MM.1S (cell line): Measurements from ENCODE around the gene CACNA1E.

Experiments
- DNase-seq: peaks from one replicate; pipeline ENCODE4 v3.0.0-alpha.2; 2015
- H2AFZ ChIP-seq: fragments of 300-600 bp; sonication (generic); 2 replicates; pipeline ENCODE4 v1.6.0; 2016; ENCODE audit warnings: antibody characterized with exemption, low read length
- H3F3A ChIP-seq: fragments of 300-600 bp; sonication (generic); 2 replicates; pipeline ENCODE4 v1.6.1; 2016; ENCODE audit warnings: mild to moderate bottlenecking, antibody characterized with exemption, low read length, moderate library complexity, mixed read lengths; ENCODE audit not compliant: insufficient read depth
- H3K27ac ChIP-seq: fragments of 300-600 bp; sonication (generic); 2 replicates; pipeline ENCODE4 v1.5.1; 2016; ENCODE audit warnings: mild to moderate bottlenecking, low read length
- H3K27me3 ChIP-seq: fragments of 300-600 bp; sonication (generic); replicated peaks from 2 replicates; pipeline ENCODE4 v1.6.0; 2016; ENCODE audit warnings: low read length; ENCODE audit not compliant: insufficient read depth
- H3K36me3 ChIP-seq: fragments of 300-600 bp; sonication (generic); replicated peaks from 2 replicates; pipeline ENCODE4 v1.6.1; 2016; ENCODE audit warnings: mild to moderate bottlenecking, low read length, mixed read lengths; ENCODE audit not compliant: insufficient read depth
- H3K4me1 ChIP-seq: fragments of 300-600 bp; sonication (generic); 2 replicates; pipeline ENCODE4 v1.6.1; 2016; ENCODE audit warnings: low read length, mixed read lengths
- H3K4me2 ChIP-seq: fragments of 300-600 bp; sonication (generic); 2 replicates; pipeline ENCODE4 v1.6.0; 2016; ENCODE audit warnings: low read depth, low read length
- H3K4me3 ChIP-seq: fragments of 300-600 bp; sonication (generic); 2 replicates; pipeline ENCODE4 v1.5.1; 2016; ENCODE audit warnings: low read length, mixed read lengths
- H3K79me2 ChIP-seq: fragments of 300-600 bp; sonication (generic); 2 replicates; pipeline ENCODE4 v1.6.1; 2016; ENCODE audit warnings: mixed run types, low read length, mixed read lengths
- H3K9ac ChIP-seq: fragments of 300-600 bp; sonication (generic); 2 replicates; pipeline ENCODE4 v1.6.1; 2016; ENCODE audit warnings: low read length, mixed read lengths
- H3K9me2 ChIP-seq: fragments of 300-600 bp; sonication (generic); replicated peaks from 2 replicates; pipeline ENCODE4 v1.6.1; 2016; ENCODE audit warnings: mild to moderate bottlenecking, low read length, mixed read lengths; ENCODE audit not compliant: insufficient read depth
- H3K9me3 ChIP-seq: fragments of 300-600 bp; sonication (generic); replicated peaks from 2 replicates; pipeline ENCODE4 v1.6.1; 2016; ENCODE audit warnings: mild to moderate bottlenecking, low read length, mixed read lengths; ENCODE audit not compliant: insufficient read depth
- H4K20me1 ChIP-seq: fragments of 300-600 bp; sonication (generic); 2 replicates; pipeline ENCODE4 v1.6.1; 2016; ENCODE audit warnings: mild to moderate bottlenecking, low read length, moderate library complexity, mixed read lengths; ENCODE audit not compliant: insufficient read depth
- CTCF ChIP-seq: fragments of 300-600 bp; sonication (generic); IDR thresholded peaks from 2 replicates; pipeline ENCODE4 v1.5.1; 2016; ENCODE audit warnings: antibody characterized with exemption, low read length, mixed read lengths
- EZH2 ChIP-seq: fragments of 300-600 bp; sonication (generic); optimal IDR thresholded peaks from 2 replicates; pipeline ENCODE3; 2017; ENCODE audit warnings: low read depth, mild to moderate bottlenecking, antibody characterized with exemption, low read length, mixed read lengths
- EZH2phosphoT487 ChIP-seq: fragments of 300-600 bp; sonication (generic); IDR thresholded peaks from 2 replicates; pipeline ENCODE4 v1.6.1; 2018; ENCODE audit warnings: antibody characterized with exemption, low read length

CACNA1E gene

DNA sequence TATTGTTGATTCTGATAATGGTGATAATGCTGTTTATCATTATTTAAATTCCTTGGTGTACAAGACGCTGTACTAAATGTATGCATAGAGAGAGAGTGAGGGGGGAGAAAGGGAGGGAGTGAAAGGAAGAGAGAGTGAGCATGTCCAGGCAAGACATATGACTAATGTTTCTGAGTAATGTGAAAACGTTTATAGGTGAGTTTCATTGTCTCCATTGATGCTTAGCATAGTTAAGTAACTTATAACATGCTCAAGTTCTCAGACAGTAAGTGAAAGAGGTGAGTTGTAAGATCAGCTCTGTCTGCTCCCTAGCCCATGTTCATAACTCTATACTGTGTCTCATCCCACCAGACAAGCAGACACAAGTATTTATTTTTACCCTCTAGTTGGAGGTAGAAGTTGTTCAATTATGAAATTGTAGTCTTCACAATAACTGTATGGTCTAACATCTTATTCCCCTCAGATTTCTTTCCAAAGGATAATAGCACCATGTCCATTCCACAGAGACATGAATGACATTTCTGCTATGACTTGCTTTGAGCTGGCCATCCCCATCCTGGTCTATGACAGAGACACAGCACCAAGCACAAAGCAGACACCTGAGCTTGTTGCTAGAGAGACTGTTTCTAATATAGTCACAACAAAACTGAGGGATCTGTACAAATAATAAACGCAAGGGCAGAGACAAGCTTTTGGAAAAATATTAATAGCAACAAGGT lies 285.1 kb downstream of the CACNA1E start:
- H3K4me1 ChIP-seq, result no peaks in the 10 kb centered on the region
- no peak overlapping the region for H2AFZ ChIP-seq
- no peak overlapping the region for H3K9ac ChIP-seq
- H3K79me2 ChIP-seq, result no peaks in the 10 kb centered on the region
- H3K27ac ChIP-seq, result no peak overlapping the region
- no peaks in the 10 kb centered on the region for H3F3A ChIP-seq
- no peak overlapping the region for H3K4me3 ChIP-seq
- no peak overlapping the region for H3K4me2 ChIP-seq
- H3K27me3 ChIP-seq, result no peaks in the 10 kb centered on the region
- DNase-seq, result no peak
- H4K20me1 ChIP-seq, result no peaks in the 10 kb centered on the region
- H3K9me3 ChIP-seq, result no peaks in the 10 kb centered on the region
- H3K9me2 ChIP-seq, result no peaks in the 10 kb centered on the region
- no peaks in the 10 kb centered on the region for H3K36me3 ChIP-seq
- TF ChIP-seq CTCF (no peak), EZH2 (no peak), EZH2phosphoT487 (no peak)

- no peak overlapping the region for H3K27ac ChIP-seq
- no peaks in the 10 kb centered on the region for H3K9me2 ChIP-seq
- H3K9me3 ChIP-seq, result no peaks in the 10 kb centered on the region
- H3K4me2 ChIP-seq, result no peak overlapping the region
- H3K4me3 ChIP-seq, result no peak overlapping the region
- no peak for DNase-seq
- H3K27me3 ChIP-seq, result no peaks in the 10 kb centered on the region
- no peaks in the 10 kb centered on the region for H3K36me3 ChIP-seq
- no peaks in the 10 kb centered on the region for H4K20me1 ChIP-seq
- no peaks in the 10 kb centered on the region for H3F3A ChIP-seq
- no peak for TF ChIP-seq CTCF
- no peak for TF ChIP-seq EZH2
- no peak for TF ChIP-seq EZH2phosphoT487
- no peaks in the 10 kb centered on the region for H3K79me2 ChIP-seq
- H2AFZ ChIP-seq, result no peak overlapping the region
- H3K9ac ChIP-seq, result no peak overlapping the region
- no peaks in the 10 kb centered on the region for H3K4me1 ChIP-seq
Observed at GRCh38 chr1:181768930-181769280, 285.6 kb downstream of the CACNA1E start.

- Histone ChIP-seq H3K27me3 (no peaks in the 10 kb centered on the region), H3K36me3 (no peaks in the 10 kb centered on the region)
Observed at GRCh38 chr1:181769846-181770245, 286.5 kb downstream of the CACNA1E start.

More at GRCh38 chr1:181769846-181770245, 286.5 kb downstream of the CACNA1E start:
- H3F3A ChIP-seq, result no peaks in the 10 kb centered on the region
- H3K27ac ChIP-seq, result no peak overlapping the region
- H3K9ac ChIP-seq, result no peak overlapping the region
- no peaks in the 10 kb centered on the region for H3K79me2 ChIP-seq
- H3K4me2 ChIP-seq, result no peak overlapping the region
- no peak for TF ChIP-seq EZH2
- no peak for TF ChIP-seq EZH2phosphoT487
- no peak for TF ChIP-seq CTCF
- no peaks in the 10 kb centered on the region for H4K20me1 ChIP-seq
- H3K4me3 ChIP-seq, result no peak overlapping the region
- no peak overlapping the region for H2AFZ ChIP-seq
- no peaks in the 10 kb centered on the region for H3K9me3 ChIP-seq
- H3K9me2 ChIP-seq, result no peaks in the 10 kb centered on the region
- H3K4me1 ChIP-seq, result no peaks in the 10 kb centered on the region
- no peak for DNase-seq
